Pancreas (tissue), 10 donors: ENCODE measurements around the gene SELENOM. TPM values are rescaled to one million over a fixed set of nuclear protein-coding genes. Genes with fewer than 3 reads are reported as not detected.
A peak's percentile ranks its signal among the peaks of the same experiment; 100 is the strongest.
"Not testable (repeated sequence)": the region's sequence is repeated elsewhere in the genome, so short reads cannot be mapped to it uniquely, and the experiment has no call there.

Experiments
- ATAC-seq, 4 donors: fragments of 200-7000 bp; cut with Tn5 transposase; one replicate each; pipeline versions ENCODE4 v1.8.0 to v1.9.1; 2020; ENCODE audit warnings: mild to moderate bottlenecking in 4 of 4, moderate library complexity in 4 of 4
- DNase-seq, 6 donors: peaks; one replicate each; pipeline ENCODE4 v3.0.0-alpha.2; 2020
- FAIRE-seq: peaks from 2 replicates; lab custom pipeline; 2012; peaks lifted over from hg19 to GRCh38; lab: Jason Lieb, UNC
- H3K27ac ChIP-seq, 4 donors: fragments of 200-600 bp; sonication (generic); 1 replicate in 3 of 4; 2 replicates in 1 of 4; pipeline versions ENCODE4 v1.5.0 to v1.8.0; 2020
- H3K27me3 ChIP-seq, 4 donors: fragments of 200-600 bp; one replicate each; pipeline ENCODE4 v1.8.0; 2021
- H3K36me3 ChIP-seq, 3 donors: fragments of 200-600 bp; sonication (generic) in 1 of 3; one replicate each; pipeline versions ENCODE4 v1.5.0 to v1.8.0; 2020 to 2021
- H3K4me1 ChIP-seq, 3 donors: fragments of 200-600 bp; one replicate each; pipeline ENCODE4 v1.8.0; 2021
- H3K4me3 ChIP-seq, 4 donors: fragments of 200-600 bp; sonication (generic) in 2 of 4; one replicate each; pipeline versions ENCODE4 v1.5.0 to v1.8.0; 2020 to 2021
- H3K9me3 ChIP-seq, 4 donors: fragments of 200-600 bp; one replicate each; pipeline ENCODE4 v1.8.0; 2021
- CTCF ChIP-seq, 4 donors: fragments of 200-600 bp; sonication (generic) in 3 of 4; IDR thresholded peaks; one replicate each; pipeline versions ENCODE4 v1.5.0 to v1.8.0; 2021; ENCODE audit warnings: antibody characterized with exemption in 4 of 4
- WGBS, 2 donors: extraction: QIAGEN DNeasy Blood & Tissue Kit; methylation state at CpG; one replicate each; pipeline ENCODE4 v1.1.7; 2013; 5-methylcytosine and 5-hydroxymethylcytosine counted together
- intact Hi-C, 3 donors: fragments of 100-400 bp; cut with DNase I; formaldehyde crosslinking; loops; one replicate each; pipeline versions ENCODE4 v1.11.1 to v1.14.2; 2022
- polyA plus RNA-seq, 2 donors: library from polyadenylated mRNA; stranded (reverse); fragments of 200-250 nt; gene quantifications; one replicate each; pipeline ENCODE4 v1.2.3, GENCODE V29; 2013
- total RNA-seq, 6 donors: library from RNA; stranded (reverse); fragmentation: NEBNext Ultra II Directional in 4 of 6; extraction: Animal tissue kit (Norgen Biotek cat#: 25700) in 4 of 6; gene quantifications; one replicate each; pipeline versions ENCODE4 v1.2.1 to v1.2.4, GENCODE V29; 2021 to 2023
- donor health status: healthy with polysubstance abuse.
- donor health status: DM: no; HTN: no; CAD: no; lungs with moderate emphysema.
- donor health status: DM: no; HTN: no; CAD: no.
- donor health status: control.
- donor health status: control.
- donor health status: Bipolar disorder and iron deficiency.
- donor health status: DM: yes; HTN: yes; CAD: no.
- donor health status: DM: no; HTN: no; CAD: no.
- donor health status: DM: no; HTN: no; CAD: no.
- donor health status: DM: yes; HTN: yes; CAD: no.

SELENOM gene
- total and polyA plus RNA-seq, 8 donors: 46.1 to 118 (median 59.3) TPM

- Histone ChIP-seq H3K27me3 (no peaks in the 10 kb centered on the region), H3K36me3 (no peaks in the 10 kb centered on the region), H3K4me1 (peaks cover 17 to 36% (median 35%) of the 10 kb centered on the region in 3 donors), H3K27ac (peak overlapping the region; percentile 24 to 94 (median 74)), H3K9me3 (no peaks in the 10 kb centered on the region), H3K4me3 (no peak overlapping the region)
- intact Hi-C loops: no loop called here
- no peak for TF ChIP-seq CTCF (IDR thresholded peaks at IDR 0.05)
- DNase-seq: peak in 5 of 6 donors; percentile 65 to 83 (median 77)
- peak; percentile 21 to 45 (median 36) for ATAC-seq
- no peak for FAIRE-seq
- WGBS, 2 donors: 39 to 41% methylated on average over 12 of the region's 12 CpGs
Observed at GRCh38 chr22:31079095-31079642, 28.2 kb downstream of the SELENOM start.

- DNase-seq, H3K36me3 ChIP-seq, H3K4me3 ChIP-seq, intact Hi-C loops, FAIRE-seq, H3K27me3 ChIP-seq, H3K9me3 ChIP-seq, ATAC-seq: not testable (repeated sequence)
- Histone ChIP-seq H3K4me1 (peaks cover 14 to 29% (median 27%) of the 10 kb centered on the region in 3 donors), H3K27ac (peak overlapping the region in 3 of 4 donors; percentile 64 to 94 (median 84))
- WGBS, 2 donors: 88 to 94% methylated on average over 2 of the region's 2 CpGs
Observed at GRCh38 chr22:31078389-31078788, 29.0 kb downstream of the SELENOM start.

- H3K4me3 ChIP-seq: no peak overlapping the region
- H3K27me3 ChIP-seq: no peaks in the 10 kb centered on the region
- no peak for TF ChIP-seq CTCF (IDR thresholded peaks at IDR 0.05)
- FAIRE-seq: no peak
- no peak overlapping the region for H3K27ac ChIP-seq
- WGBS, 2 donors: 70 to 71% methylated on average over 6 of the region's 6 CpGs
- DNase-seq: no peak
- ATAC-seq: no peak
- intact Hi-C loops: no loop called here
- H3K4me1 ChIP-seq: peaks cover 7 to 21% (median 20%) of the 10 kb centered on the region in 3 donors
- no peaks in the 10 kb centered on the region for H3K36me3 ChIP-seq
- H3K9me3 ChIP-seq: no peaks in the 10 kb centered on the region
Observed at GRCh38 chr22:31077681-31078080, 29.7 kb downstream of the SELENOM start.

- 84 to 90% methylated on average over 15 of the region's 15 CpGs for WGBS, 2 donors
- TF ChIP-seq CTCF (IDR thresholded peaks at IDR 0.05): no peak
- intact Hi-C loops: no loop called here
- H3K36me3 ChIP-seq: no peaks in the 10 kb centered on the region
- DNase-seq (peak in 4 of 6 donors; percentile 30 to 58 (median 42)), ATAC-seq (no peak), FAIRE-seq (no peak)
- H3K9me3 ChIP-seq: no peaks in the 10 kb centered on the region
- H3K4me1 ChIP-seq: peaks cover 5 to 14% (median 11%) of the 10 kb centered on the region in 3 donors
- no peak overlapping the region for H3K4me3 ChIP-seq
- no peaks in the 10 kb centered on the region for H3K27me3 ChIP-seq
- peak overlapping the region in 1 of 4 donors; percentile 12 for H3K27ac ChIP-seq
Observed at GRCh38 chr22:31075961-31076360, 31.4 kb downstream of the SELENOM start.

- ATAC-seq, H3K36me3 ChIP-seq, FAIRE-seq, H3K27me3 ChIP-seq, H3K9me3 ChIP-seq, H3K27ac ChIP-seq, DNase-seq, H3K4me1 ChIP-seq, H3K4me3 ChIP-seq, intact Hi-C loops: not testable (repeated sequence)
- WGBS, 2 donors: 66 to 76% methylated on average over 5 of the region's 5 CpGs
Observed at GRCh38 chr22:31073545-31074145, 33.7 kb downstream of the SELENOM start.

GRCh38 chr22:31073125-31073524 is 34.2 kb downstream of the SELENOM start:
- H3K27me3 ChIP-seq, H3K27ac ChIP-seq, intact Hi-C loops, H3K4me1 ChIP-seq, DNase-seq, H3K9me3 ChIP-seq, ATAC-seq, H3K4me3 ChIP-seq, FAIRE-seq, H3K36me3 ChIP-seq: not testable (repeated sequence)
- 92% methylated on average over 9 of the region's 9 CpGs for WGBS, 2 donors

GRCh38 chr22:31069691-31070314 is 37.6 kb downstream of the SELENOM start:
- H3K36me3 ChIP-seq, ATAC-seq, H3K4me1 ChIP-seq, intact Hi-C loops, FAIRE-seq, H3K27ac ChIP-seq, H3K4me3 ChIP-seq, H3K27me3 ChIP-seq, DNase-seq, H3K9me3 ChIP-seq: not testable (repeated sequence)
- 81 to 82% methylated on average over 6 of the region's 6 CpGs for WGBS, 2 donors
